Kidney tubule cell (primary cell): Measurements from ENCODE around the gene ZNF592.

Experiments used
- DNase-seq: peaks from one replicate; pipeline ENCODE4 v3.0.0-alpha.2; 2018; ENCODE audit warnings: low spot score

ZNF592 gene

DNA sequence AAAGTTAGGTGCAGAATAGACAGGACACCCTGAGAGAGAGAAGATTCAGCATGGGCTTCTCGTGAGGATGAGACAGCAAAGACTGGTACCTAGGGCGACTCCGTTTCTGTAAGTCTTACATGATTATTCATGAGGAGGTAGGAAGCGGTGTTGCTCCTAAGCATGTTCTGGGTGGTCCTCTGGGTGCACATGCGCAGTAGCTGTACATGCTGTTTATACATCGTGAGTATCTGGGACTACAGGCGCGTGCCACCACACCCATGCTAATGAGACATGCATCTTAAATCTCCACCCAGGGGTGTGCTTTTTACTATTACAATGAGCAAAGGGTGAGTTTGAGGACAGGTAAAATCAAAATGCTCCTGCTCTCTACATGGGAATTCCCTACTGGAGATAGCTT is 81.0 kb downstream of the ZNF592 start:
- no peak for DNase-seq

DNA sequence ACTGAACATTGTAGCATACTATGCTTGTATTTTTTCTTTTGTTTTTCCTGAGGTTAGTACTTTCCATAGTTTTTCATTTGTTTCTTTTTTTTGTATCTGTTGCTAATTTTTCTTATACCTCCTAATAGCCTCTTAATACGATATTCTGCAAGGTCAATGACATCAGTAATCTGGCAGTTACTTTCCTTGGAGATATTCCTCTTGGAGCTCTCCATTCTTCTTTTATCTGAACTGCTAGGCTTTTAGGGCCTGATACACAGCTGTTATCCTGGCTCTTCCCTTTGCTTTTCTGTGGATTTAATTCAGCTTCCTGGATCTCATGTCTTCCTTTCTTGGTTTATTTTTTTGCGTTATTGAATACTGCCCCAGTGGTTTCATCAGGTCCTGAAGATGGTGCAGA is 81.6 kb downstream of the ZNF592 start:
- no peak for DNase-seq

DNA sequence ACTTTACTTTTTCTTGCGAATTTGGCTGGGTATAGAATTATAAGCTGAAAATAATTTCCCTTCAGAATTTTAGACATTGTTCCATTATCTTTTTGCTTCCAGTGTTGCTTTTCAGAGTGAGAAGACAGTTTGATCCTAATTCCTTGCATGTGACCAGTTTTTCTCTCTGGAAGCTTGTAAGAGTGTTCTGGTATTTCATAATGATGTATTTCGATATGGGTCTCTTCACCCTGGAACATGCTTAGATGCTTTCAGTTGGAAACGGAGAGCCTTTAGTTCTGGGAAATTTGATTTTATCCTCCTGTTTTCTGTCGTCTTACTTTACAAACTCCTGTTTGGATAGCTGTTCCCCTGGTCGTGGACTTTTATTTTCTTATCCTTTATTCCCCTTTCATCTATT is 82.6 kb downstream of the ZNF592 start:
- DNase-seq, result no peak

DNA sequence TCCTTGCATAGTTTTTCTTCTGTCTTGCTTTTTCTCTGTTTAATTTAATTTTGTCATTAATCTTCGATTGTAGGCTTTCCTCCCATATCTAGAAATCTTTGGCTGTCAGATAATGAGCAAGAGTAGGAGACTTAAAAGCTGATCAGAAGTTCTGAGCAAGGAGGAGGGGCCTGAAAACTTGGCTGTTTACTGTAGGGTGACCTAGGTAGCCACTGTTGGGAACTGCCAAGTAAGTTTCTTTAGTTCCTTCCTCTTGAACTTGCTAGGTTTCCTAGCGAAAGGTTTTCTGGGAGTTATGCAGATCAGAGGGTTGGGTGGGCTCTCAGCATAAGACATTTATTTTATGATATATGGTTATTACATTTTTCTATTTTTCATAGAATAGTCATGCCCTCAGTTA is 83.2 kb downstream of the ZNF592 start:
- DNase-seq, result no peak

DNA sequence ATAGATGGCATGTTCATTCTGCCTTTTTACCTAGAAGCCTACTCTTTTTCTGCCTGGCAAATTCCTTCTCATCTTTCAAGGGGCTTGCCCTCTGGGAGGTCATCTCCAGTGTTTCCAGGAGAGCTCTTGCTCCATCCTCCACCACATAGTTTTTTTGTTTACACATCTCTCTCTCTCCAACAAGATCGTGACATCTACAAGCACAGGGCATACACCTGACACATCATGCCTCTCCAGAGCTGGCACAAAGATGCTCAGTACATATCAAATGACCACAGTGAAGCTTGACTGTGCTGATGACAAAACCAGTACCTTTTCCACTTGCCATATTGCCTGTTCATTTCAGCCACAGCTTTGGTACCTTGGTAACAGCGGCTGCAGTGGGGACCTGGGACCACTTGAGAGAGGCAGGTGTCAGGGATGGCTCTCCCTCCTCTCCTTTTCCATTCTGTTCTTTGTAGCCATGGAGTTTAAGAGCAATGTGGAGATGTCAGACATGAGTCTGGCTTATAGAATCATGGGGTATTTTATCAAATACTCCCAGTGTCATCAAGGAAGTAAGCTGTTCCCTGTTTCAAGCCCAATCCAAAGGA is 84.2 kb downstream of the ZNF592 start:
- DNase-seq, result no peak

DNA sequence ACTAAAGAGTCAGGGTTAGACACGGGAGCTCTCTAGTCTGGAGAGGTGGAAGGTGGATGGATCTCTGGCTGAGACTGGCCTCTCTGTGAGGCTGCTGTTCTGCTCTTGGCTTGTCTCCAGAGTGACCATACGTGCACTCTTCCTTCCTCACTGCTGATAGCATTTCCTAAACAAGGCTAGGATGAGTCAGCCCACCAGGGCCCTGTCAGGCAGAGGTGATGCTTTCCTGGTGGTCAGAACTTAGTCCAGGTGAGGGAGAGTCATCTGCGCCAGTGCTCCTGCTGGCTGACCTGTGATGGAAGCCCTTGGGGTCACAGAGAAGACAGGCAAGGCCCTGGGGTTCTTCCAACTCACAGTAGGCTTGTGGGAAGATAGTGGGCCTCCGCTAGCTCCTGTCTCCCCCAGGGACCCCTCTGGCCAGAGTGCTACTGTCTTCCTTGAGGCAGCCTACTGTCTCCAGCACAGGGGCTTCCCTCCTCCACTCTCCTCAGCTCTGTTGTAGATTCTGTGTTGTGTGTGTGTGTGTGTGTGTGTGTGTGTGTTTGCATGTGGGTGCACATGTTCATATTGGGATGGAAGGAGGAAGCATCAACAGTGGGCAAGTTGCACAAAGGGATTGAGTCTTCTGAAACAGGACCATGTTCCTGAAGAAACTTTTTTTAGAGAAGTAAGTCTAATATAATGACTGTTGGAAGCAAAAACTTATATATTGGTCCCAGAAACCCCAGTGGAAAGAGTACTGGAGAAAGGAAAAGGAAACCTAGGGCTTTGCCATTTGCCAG is 85.2 kb downstream of the ZNF592 start:
- peak; percentile 89 for DNase-seq

DNA sequence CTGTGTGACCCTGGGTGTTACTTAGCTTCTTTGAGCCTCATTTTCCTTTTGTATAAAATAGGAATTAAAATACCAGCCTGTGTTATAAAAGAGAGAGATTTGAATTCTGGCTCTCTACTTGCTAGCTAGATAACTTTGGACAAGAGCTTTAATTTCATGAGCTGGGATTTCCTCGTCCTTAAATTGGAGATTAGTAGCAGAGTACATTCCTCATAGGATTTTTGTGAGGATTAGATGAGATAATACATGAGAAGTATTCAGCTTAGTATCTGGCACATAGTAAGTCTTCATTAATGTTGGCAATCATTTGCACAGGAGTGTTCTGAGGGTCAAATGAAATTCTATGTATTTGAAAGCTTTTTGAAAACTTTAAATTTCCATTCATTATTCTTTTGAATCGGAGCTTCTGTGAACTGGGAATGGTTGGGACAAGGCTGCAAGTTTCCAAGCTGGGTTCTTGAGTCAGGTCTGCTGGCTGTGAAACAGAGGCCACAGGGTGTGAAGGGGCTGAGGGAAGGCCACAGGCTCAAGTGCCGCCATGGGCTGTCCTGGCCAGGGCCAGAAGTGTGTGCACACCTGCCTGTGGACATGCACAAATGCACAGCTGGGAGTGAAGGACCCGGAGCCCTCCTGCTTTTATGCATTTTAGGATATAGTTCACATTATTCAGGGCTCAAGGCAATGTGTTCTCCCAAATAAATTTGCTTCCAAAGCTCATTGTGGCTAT is 86.0 kb downstream of the ZNF592 start:
- no peak for DNase-seq

DNA sequence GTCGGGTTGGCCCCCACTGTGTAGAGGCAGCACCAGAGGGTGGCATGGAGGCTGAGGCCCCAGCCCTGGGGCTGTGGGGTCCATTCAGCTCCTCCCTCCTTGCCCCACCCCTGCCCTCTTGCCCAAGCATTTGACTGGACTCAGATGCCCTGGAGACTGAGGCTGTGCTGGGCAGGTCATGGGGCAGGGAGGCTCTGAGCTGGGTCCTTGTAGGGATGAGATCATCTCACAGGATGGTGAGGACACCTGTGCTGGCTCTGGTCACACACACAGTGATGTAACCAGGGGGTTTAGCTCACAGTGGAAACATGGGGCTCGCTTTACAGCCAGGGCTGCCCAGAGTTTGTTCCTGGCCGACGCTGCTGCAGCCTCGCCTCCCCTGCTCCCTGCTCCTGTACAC is 86.6 kb downstream of the ZNF592 start:
- DNase-seq, result no peak

DNA sequence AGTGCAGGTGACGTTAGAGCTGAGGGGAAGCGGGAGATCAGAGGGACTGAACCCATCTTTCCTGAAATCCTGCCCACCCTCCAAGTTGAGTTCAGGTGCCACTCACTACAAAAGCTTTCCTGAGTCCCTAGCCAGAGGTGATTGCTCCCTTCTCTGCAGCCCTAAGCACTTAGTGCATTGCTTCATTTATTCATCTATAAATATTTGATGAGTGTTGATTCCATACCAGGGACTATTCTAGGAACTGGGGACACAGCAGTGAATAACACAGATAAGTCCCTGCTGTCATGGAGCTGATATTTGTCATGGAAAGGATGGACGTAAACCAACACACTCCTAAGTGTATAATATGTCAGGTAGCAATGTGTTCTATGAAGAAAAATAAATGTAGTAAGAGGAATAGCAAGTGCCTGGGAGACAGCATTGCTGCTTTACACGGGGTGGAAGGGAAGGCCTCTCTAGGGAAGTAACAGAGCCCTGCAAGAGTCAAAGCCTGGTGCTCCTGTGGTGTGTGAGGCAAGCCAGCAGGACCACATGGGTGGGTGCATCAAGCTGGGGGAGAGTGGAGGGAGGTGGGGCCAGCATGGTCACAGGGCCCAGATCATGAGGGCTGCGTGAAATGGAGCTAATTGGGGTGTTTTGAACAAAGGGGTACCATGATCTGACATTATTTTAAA is 87.4 kb downstream of the ZNF592 start:
- no peak for DNase-seq

DNA sequence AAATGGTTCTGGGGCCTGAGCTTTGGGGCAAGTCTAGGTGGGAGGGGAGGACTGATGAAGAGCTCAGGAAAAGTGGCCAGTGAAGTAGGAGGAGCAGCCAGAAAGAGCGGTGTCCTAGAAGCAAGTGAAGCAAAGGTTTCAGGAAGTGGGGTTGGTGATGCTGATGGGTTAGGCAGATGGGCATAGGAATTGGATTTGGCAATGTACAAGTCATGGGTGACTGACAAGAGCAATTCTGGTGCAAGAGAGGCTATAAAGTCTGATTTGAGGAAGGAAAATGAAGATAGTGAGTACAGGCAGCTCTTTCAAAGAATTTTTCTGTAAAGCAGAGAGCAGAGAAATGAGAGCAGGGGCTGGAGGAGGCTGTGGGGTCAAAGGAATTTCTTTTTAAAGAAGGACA is 88.5 kb downstream of the ZNF592 start:
- no peak for DNase-seq

DNA sequence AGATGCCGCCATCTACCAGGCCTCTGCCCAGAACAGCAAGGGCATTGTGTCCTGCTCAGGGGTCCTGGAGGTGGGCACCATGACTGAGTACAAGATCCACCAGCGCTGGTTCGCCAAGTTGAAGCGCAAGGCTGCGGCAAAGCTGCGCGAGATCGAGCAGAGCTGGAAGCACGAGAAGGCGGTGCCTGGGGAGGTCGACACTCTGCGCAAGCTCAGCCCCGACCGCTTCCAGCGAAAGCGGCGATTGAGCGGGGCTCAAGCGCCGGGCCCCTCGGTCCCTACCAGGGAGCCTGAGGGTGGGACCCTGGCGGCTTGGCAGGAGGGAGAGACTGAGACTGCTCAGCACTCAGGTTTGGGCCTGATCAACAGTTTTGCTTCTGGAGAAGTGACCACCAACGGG is 91.3 kb downstream of the ZNF592 start:
- DNase-seq, result no peak

DNA sequence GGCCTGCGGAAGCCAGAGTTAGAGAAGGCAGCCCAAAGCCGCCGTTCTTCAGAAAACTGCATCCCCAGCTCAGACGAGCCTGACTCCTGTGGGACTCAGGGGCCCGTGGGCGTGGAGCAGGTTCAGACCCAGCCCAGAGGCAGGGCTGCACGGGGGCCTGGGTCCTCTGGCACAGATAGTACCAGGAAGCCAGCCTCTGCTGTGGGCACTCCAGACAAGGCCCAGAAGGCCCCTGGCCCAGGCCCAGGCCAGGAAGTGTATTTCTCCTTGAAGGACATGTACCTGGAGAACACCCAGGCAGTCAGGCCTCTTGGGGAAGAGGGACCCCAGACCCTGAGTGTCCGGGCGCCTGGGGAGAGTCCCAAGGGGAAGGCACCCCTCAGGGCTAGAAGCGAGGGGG is 91.9 kb downstream of the ZNF592 start:
- DNase-seq, result no peak

DNA sequence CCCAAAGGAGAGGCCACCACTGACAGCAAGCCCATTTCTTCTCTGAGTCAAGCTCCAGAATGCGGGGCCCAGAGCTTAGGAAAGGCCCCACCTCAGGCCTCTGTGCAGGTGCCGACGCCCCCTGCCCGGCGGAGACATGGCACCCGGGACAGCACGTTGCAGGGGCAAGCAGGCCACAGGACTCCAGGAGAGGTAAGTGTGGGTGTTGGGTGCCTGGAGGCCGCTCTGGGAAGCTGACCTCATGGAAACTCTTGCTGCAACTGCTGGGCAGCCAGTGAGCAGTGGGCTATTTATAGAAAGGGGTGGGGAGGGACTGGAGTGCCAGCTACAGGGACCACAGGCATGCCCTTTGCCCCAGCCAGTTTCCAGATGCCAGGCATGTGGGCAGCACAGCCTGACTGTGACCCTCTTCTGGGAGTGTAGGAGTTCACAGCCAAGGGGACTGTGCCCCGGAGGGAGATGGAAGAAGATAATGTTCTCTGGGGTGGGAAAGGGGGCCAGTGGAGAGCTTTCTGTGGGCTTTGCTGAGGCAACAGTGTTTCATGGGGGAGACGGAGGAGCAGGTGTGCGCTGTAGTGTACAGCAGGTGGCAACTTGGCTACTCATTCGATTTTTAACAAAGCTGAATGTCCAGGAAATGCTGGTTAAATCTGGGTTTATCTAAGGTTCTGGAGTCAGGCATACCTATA is 92.5 kb downstream of the ZNF592 start:
- peak; percentile 82 for DNase-seq

DNA sequence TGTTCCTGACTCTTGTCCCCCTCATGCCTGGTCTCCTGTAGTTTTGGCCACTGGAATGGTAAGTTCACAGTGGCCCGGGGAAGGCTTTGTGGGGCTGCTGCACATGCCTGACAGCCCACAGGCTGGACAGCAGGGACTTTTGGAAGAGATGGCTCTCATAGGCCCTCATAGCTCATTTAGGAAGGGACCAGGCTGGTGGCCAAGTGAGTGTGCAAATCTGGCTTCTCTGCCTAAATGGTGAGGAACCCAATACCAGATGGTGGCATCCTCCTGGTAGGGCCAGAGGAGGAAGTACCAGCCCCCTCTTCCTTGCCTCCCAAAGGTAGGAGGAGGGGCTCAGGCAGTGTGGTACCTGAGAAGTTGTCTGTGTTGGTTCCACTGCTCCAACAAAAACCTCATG is 94.4 kb downstream of the ZNF592 start:
- DNase-seq, result no peak

DNA sequence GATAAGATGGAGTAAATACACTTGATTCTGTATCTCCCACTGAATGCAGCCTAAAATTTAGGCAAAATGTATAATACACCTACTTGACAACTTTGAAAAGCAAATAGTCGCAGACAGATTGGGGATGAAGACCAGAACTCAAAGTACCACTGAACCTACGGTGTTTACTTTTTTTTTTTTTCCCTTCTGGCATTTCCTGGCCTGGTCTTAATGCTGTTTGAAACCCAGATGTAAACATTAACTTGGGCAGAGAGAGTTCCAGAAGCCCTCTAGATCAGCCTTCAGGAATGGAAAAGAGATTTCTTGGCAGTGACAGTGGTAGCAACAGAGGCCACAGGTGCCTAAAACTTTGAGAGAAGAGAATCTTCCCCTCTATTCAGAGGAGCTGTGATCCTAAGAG is 96.6 kb downstream of the ZNF592 start:
- peak; percentile 44 for DNase-seq

DNA sequence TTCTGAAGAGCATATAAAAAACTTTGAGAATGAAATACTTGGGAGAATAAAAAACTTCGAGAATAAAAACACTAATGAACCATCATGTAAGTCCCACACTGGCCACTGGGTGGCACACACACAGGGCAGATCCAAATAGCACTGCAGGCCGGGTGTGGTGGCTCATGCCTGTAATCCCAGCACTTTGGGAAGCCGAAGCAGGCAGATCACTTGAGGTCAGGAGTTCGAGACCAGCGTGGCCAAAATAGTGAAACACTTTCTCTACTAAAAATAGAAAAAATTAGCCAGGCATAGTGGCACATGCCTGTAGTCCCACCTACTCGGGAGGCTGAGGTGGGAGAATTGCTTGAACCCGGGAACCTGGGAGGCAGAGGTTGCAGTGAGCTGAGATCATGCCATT is 97.2 kb downstream of the ZNF592 start:
- peak; percentile 66 for DNase-seq

DNA sequence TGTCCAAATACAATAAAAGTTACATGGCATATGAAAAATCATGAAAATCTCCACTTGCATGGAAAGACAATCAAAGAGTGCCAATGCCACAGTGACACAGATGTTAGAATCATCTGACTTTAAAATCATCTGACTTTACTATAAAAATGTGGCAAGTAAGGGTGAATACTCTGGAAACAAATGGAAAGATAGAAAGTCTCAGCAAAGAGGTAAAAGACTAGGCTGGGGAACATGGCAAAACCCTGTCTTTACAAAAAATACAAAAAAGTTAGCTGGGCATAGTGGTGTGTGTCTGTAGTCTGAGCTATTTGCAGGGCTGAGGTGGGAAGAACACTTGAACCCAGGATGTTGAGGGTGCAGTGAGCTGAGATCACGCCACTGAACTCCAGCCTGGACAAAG is 97.9 kb downstream of the ZNF592 start:
- no peak for DNase-seq

DNA sequence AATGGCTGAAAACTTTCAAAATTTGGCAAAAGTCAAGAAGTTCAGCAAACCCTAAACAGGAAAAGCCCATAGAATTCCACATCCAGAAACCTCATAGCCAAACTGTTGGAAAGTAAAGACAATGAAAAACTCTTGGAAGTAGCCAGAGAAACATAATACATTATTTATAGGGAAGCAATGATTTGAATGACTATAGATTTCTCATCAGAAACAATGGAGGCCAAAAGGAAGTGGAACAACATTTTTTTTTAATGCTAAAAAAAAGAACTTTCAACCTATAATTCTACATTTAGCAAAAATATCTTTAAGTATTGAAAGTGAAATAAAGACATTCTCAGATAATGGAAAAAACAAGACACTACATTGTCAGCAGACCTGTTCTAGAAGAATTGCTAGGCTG is 99.0 kb downstream of the ZNF592 start:
- no peak for DNase-seq

DNA sequence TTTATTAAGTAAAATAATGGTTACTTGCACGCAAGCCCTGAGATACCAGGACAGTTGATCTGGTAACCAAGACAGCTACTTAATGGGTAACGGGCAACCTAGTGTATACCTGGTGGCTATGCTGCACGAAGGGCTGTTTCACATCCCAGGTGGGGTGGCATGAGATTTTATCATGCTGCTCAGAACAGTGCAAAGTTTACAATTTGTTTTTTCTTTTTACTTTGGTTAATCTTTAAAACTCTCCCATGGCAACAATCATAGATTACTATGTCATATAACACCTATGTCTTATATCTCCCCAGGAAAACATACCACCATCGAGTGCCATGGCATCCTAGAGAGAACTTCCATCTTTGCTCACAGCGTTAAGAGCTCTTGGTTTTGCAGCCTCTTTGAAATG is 103.8 kb downstream of the ZNF592 start:
- no peak for DNase-seq

DNA sequence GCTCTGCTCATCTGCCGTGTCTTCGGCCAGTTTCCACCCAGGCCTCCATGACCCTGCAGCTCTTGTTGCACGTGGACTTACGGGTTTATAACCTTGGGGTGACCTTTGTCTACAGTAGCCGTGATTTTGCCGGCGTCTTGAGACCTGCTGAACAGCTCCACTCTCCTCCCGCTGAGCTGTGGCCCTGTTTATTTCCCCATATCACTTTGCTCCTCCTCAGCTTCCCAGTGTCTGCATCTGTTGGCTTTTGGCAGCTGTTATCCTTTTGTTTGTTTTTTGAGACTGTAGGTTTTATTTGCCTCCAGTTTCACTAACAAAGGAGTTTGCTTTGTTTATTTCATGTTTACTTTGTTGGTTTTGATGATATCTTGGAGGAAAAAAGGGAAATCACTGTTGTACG is 106.7 kb downstream of the ZNF592 start:
- DNase-seq, result no peak

DNA sequence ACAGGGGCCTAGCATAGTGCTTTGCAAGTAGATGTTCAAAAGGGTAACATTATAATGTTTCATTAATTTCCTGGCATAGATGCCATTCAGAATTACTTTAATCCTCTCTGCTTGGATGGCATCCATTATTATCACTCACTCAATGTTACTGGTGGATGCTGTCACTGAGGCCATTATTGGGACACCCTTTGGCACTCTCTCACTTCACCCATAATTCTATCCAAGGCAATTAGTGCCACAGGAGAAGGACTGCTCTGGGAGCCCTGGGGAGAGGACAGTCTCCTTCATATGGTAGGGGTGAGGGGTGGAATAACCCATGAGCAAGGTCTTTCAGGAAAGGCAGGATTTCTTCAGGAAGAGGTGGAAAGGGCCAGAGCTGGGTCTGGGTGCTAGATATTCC is 107.4 kb downstream of the ZNF592 start:
- DNase-seq, result no peak
